NCI-H345 treated with DMSO at 0.1 percent for 48 hours (cell line): Measurements from ENCODE around the gene CISH.

ENCODE experiments used
- DNase-seq: peaks from one replicate; lab custom pipeline; 2025; ENCODE audit not compliant: unreplicated experiment; lab: John Stamatoyannopoulos, UW

The CISH gene

DNA sequence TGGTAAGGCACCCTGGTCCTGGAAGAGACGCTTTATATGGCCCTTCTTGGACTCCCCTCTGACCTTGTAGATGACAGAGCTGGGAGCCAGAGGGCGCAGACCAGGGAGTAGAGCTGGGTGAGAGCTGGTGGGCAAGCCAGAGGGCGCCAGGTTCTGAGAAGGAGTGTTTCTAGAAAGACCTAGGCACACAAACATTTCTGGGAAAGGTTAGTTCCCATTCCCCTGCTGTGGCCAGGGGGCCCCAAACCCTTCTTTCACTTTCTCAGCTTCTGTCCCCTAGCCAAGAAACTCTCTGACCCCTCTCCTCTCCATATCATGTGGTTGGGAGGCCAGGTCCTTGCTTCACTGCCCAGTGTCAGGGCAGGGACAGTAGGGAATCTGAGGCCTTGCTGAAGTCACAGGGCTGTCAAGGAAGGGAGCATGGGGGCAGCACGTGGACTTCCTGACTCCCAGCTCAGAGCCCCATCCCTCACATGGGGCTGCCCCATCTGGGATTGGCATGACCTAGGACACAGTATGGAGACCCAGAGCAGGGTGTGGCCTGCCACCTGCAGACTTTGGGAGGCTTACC, 38.7 kb downstream of the CISH start:
- no peak for DNase-seq

DNA sequence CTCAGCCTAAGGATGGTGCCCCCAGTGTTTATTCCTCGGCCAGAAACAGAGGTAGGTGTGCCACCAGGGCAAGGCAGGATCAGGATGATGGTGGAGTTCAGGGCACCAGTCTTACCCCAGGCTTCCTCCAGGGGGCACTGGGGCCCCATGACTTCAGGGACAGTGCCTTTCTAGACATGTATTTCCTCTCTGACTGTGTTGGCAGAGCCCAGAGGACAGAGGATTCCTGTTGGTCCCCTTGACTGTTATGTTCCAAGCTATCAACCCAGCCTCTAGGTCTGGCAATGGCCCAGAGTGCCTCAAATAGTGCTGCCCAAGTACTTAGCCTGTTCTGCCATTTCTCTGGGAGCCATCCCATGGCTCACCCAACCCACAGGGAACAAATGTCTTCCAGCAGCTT, 39.4 kb downstream of the CISH start:
- peak; percentile 4 for DNase-seq

DNA sequence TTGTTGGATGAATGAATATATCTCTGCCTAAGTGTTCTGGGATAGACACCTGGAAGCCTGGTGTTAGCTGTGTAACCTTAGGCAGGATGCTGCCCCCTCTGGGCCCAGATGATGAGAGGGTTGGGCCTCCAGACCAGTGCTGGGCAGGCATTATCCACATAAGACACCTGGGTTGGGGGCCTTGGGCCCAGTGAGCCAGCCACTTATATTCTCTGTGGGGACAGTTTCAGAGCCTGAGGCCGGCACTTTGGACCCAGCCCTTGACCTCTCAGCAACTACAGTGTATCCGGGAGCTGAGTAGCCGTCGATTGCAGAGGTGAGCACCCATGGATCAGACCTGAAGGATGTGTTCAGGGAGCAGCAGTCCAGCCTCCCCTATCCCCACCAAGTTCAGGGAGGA, 40.1 kb downstream of the CISH start:
- DNase-seq, result no peak

DNA sequence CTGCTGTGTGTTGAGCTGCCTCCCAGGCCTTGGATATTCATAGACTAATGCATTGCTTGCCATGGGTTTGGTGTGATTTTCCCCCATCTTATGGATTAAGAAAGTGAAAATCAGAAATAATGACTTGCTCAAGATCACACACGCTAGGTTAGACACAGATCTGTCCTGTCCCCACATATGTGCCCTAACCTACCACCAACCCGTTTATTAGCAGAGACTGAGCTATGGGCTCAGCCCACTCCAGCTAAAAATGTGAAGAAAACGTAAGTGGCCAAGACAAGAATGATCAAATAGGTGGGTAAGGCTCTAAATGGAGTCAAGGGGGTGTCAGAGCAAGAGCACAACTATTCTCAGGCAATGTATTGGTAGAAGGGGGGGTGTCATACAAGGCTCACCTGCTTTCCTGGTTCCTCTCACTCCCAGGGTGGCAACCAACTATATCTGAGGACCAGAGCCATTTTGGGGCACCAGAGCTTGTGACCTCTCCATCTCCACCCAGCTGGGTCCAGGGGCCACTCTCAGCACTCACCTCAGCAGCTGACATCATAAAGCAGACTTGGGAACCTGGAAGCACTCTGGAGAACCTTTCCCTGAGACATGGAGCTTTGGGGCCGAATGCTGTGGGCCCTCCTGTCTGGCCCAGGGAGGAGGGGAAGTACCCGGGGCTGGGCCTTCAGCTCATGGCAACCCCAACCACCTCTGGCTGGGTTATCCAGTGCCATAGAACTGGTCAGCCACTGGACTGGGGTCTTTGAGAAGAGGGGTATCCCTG, 40.9 kb downstream of the CISH start:
- no peak for DNase-seq

DNA sequence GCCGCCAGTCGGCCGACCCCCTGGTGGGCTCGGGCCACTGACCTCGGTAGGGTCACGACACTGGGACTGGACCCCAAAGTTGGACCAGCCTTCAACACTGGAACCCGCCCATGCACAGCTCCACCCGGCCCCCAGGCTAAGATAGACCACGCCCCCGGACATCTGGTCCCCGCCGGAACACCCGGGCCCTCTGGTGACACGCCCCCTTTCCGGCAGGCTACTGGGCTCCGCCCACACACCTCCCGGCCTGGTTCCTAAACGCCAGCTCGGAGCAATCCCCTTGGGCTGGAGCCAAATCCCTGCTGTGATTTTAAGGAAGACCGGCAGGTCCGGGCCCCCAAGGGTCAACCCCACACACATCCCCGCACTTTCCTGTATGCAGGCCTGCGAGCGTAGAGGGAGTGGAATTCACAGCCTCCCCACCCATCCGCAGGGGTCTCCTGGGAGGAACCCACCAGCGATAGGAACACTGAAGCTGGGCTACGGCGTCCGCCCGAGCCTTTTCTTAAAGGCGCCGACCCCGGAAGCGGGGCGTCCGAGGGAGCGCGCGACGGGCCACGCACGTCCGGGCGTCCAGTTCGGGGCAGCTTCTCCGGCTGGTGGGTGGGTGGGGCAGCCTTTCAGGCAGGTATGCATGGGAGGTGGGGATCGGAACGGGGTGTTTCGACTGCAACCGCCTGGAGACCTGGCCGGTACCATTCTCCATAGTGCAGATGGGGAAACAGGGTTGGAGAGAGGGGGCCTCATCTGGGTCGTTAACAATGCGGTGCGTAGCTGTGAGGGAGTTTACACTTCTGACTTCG, 42.4 kb downstream of the CISH start, which contains the start of gene HEMK1:
TSS of gene HEMK1 (plus strand) at position 576 of the 803 bp plus-strand sequence. CDS start 1,583 bp downstream, outside the sequence.
- DNase-seq, result peak; percentile 72

DNA sequence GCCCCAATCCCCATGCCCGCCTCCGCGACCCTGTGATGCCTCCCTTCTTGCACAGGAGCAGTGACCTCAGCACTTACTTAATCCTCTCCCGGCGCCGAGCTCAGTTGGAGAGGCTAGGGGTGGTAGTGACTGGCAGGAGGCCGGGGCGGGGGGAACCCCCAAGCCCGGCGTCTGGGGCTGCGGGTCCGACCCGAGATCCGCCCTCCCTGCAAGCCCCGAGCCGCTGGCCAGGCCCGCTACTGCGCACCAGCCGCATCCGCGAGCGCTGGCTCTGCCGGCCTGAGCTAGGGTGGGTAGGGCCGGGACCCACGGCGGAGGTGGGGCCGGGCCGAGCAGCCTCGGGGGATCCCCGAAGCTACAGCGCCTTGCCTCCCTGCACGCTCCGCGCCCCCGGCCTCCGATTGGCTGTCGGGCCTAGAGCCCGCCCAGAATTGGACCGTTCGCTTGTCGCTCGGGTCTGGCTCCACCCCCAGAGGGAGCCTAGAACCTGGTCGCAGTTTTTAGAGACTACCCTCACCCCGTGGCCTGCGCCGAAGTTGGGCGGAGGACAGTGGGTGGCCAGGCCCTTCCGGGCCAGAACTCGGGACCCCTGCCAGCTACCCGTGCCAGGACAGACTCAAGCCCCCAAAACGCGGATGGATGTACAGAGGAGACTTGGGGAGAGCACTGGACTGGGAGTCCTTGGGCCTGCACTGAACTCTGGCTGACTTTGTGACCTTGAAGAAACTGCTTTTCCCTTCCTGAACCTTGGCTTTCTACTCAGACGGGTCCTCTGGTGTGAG, 44.0 kb downstream of the CISH start, which contains the start of gene C3orf18:
TSS of gene C3orf18 (minus strand) at position 362 of the 782 bp plus-strand sequence. CDS start 2,048 bp downstream, outside the sequence.
- no peak for DNase-seq

DNA sequence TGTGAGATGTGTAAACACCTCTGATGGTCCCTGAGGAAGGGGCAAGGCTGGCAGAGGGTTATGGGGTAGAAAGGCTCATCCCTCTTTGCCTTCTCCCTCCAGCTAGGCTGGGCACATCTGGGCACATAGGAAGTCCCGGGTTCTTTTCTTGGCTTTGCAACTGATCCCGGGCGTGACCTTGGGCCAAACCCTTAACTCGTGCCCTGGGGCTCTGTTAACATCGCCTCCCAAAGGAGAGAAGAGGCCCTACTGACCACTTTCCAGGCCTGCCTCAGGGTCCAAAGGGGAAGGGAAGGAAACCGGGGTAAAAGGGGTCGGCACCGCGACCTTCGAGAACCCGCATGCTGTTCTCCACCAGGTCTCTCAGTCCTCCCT, 44.6 kb downstream of the CISH start:
- DNase-seq, result no peak

DNA sequence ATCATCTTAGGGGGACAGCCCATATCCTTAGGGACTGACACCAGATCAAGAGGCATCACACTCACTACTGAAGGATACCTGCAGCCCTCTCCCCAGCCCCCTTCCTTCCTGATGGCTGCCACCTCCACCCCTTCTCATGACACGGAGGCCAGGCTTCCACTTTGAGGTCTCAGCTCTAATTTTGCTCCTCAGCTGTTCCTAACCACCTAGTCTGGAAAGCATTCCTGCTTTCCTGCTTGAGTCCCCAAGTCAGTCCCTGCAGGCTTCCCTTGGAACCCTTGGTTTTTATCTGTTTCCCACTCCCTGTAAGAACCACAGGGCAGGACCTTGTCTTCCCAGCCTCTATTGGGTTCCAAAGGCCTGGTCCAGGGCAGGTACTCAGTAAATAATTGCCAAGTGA, 47.3 kb downstream of the CISH start:
- no peak for DNase-seq

DNA sequence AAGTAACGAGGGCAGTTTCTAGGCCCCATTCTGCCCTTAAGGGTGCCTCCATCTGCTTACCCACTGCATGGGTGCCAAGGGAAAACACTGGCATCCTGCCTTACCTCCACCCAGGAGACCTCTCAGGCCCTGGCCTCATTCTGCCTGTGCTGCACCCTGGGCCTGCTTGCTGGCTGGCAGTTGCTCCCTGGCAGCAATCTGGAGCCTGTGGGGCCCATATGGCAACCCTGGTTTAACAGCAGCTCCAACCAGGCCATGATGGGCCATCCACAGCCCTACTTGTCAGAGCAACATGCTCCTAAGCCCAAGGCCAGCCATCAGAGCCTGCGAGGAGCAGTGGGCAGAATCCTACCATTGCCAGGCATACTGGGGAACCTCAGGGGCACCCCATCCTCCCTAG, 47.7 kb downstream of the CISH start:
- DNase-seq, result no peak

DNA sequence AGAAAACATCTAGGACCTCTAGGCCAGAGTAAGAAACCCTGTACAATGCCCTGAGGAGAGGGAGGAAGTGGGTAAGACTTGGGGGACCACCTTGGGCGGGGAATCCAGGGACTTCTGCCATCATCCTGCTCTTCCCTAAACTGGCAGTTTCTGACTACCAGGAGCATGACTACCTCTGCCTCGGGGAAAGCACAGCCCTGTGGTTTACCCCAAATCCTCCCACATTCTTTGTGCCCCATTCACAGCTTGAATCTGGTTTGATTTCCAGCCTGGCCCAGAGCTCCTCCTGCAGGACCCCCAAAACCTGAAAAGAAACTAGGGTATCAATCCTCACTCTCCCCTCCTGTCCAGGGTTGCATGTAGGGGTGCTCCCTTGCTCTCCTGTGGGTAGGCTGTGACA, 48.7 kb downstream of the CISH start:
- DNase-seq, result no peak

DNA sequence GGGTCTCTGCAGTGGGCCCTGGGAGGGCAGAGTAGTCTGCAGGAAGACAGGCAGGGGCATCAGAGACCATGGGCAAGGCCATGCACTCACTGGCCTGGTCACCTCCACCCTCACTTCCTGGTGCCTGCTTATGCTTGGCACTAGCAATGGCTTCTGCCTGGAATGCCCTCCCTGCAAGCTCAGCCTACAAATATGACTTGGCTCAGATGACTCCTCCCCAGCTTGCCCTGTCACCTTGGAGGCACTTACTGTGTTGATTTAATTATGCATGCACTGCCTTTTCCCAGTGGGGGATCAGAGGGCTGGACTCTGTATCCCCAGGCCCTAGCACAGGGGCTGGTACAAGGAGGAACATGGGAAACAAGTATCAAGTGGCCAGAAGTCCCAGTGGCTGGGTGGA, 51.9 kb downstream of the CISH start:
- no peak for DNase-seq

DNA sequence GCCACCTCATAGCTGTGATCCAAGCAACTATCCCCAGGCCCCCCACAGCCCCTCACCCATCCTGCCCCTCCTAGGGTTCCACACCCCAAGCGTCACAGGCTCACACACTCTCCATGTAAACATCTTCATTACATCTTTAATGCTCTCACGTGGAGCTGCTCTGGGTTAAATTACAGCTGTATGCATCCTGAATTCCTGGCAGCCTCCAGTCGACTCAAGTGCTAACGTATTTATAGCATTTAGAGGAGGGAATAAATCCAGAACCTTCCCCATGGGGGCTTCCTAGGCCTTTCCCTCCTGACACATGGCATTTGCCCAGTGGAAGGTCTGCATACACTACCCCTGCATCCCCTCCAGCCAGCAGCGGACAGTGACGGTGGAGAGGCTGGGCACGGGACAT, 53.7 kb downstream of the CISH start:
- DNase-seq, result no peak

DNA sequence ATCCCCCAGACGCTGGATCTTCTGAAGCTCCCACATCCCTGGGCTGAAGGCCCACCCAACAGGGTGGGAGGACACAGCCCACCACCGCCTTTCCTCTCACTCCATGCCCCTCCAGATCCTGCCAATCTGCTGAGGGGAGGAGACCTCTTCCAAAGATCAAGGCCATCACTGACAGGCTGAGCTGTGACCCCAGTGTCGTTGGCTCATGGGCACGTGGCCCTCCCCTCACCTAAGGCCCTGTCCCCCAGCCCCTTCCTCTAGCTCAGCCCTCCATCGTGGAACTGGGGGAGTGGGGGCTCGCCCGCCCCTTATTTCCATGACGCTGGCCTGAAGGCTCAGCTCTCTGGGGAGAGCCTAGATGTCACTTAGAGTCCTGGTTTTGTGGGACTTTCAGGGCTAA, 54.5 kb downstream of the CISH start:
- DNase-seq, result no peak
